Kidney glomerular epithelial cell (primary cell): ENCODE data around the gene NRL.

Experiments used
- DNase-seq: peaks from one replicate; lab custom pipeline; 2025; lab: John Stamatoyannopoulos, UW

NRL gene

GRCh38 chr14:24080888-24081738, 33.6 kb downstream of the NRL start:
- DNase-seq = peak; percentile 12

GRCh38 chr14:24080142-24080530, 34.6 kb downstream of the NRL start:
- DNase-seq = no peak

- DNase-seq = no peak
These were observed 35.1 kb downstream of the NRL start for GRCh38 chr14:24079491-24080141.

- DNase-seq = no peak
These were observed 36.6 kb downstream of the NRL start for GRCh38 chr14:24078146-24078545.

- no peak for DNase-seq
These were observed 37.7 kb downstream of the NRL start for GRCh38 chr14:24077086-24077485.

GRCh38 chr14:24076302-24076601, 38.5 kb downstream of the NRL start:
- no peak for DNase-seq

GRCh38 chr14:24075485-24076301, 39.1 kb downstream of the NRL start:
- no peak for DNase-seq

GRCh38 chr14:24074625-24075484, 39.9 kb downstream of the NRL start:
- no peak for DNase-seq

- no peak for DNase-seq
These were observed 41.6 kb downstream of the NRL start for GRCh38 chr14:24072881-24073877.

- DNase-seq = no peak
These were observed 42.3 kb downstream of the NRL start for GRCh38 chr14:24072436-24072835.

GRCh38 chr14:24071836-24072430, 42.8 kb downstream of the NRL start:
- no peak for DNase-seq

- no peak for DNase-seq
These were observed 43.5 kb downstream of the NRL start, which contains the start of gene CPNE6 for GRCh38 chr14:24071144-24071697. Gene CPNE6 (plus strand): TSS chr14:24071562. CDS start chr14:24072937, 1,375 bp downstream.

- no peak for DNase-seq
These were observed 44.2 kb downstream of the NRL start for GRCh38 chr14:24070285-24071143.

GRCh38 chr14:24069411-24069735, 45.4 kb downstream of the NRL start:
- DNase-seq = no peak

- no peak for DNase-seq
These were observed 45.9 kb downstream of the NRL start for GRCh38 chr14:24068711-24069410.

- DNase-seq = no peak
These were observed 47.3 kb downstream of the NRL start for GRCh38 chr14:24067133-24068082.

GRCh38 chr14:24066496-24067132, 48.1 kb downstream of the NRL start:
- DNase-seq = no peak
